WTC11 (cell line): ENCODE results near the gene ID2. TPM values are rescaled to one million over a fixed set of nuclear protein-coding genes. Genes with fewer than 3 reads are reported as not detected.

Source experiments
- ATAC-seq: fragments of 200-7000 bp; cut with Tn5 transposase; 2 replicates; pipeline ENCODE4 v1.10.0; 2021; ENCODE audit warnings: mild to moderate bottlenecking, moderate library complexity
- CTCF ChIA-PET: fragments of 300-600 bp; sonication (Branson Sonifier 250); formaldehyde crosslinking; loops from one replicate; lab custom pipeline; 2021; ENCODE audit warnings: antibody characterized with exemption; lab: Charles Lee
- POLR2A ChIA-PET: fragments of 350-600 bp; sonication (Branson Sonifier 250); formaldehyde crosslinking; loops from one replicate; lab custom pipeline; 2021; ENCODE audit warnings: antibody characterized with exemption; lab: Charles Lee
- DNase-seq: peaks from one replicate; pipeline ENCODE4 v3.0.0; 2021; ENCODE audit warnings: low spot score
- H3K27ac Mint-ChIP-seq: 2 replicates; pipeline ENCODE4 v1.8.0; 2021; ENCODE audit warnings: mixed read lengths
- H3K27me3 Mint-ChIP-seq: 2 replicates; pipeline ENCODE4 v1.8.0; 2021; ENCODE audit warnings: low read depth, mild to moderate bottlenecking, moderate library complexity, mixed read lengths
- H3K36me3 Mint-ChIP-seq: 2 replicates; pipeline ENCODE4 v1.8.0; 2021; ENCODE audit warnings: mixed read lengths
- H3K4me1 Mint-ChIP-seq: 2 replicates; pipeline ENCODE4 v1.8.0; 2022; ENCODE audit warnings: mixed read lengths
- H3K4me3 Mint-ChIP-seq: 2 replicates; pipeline ENCODE4 v1.8.0; 2021; ENCODE audit warnings: mild to moderate bottlenecking, moderate library complexity, mixed read lengths
- H3K9me3 Mint-ChIP-seq: 2 replicates; pipeline ENCODE4 v1.8.0; 2021; ENCODE audit warnings: mixed read lengths
- ATF1 ChIP-seq: sonication (generic); formaldehyde crosslinking; IDR thresholded peaks from 2 replicates; pipeline ENCODE4 v1.8.1; 2023; ENCODE audit warnings: mild to moderate bottlenecking, moderate library complexity, missing genetic modification reagents
- ATF6 ChIP-seq: sonication (generic); formaldehyde crosslinking; IDR thresholded peaks from 2 replicates; pipeline ENCODE4 v1.8.1; 2023; ENCODE audit warnings: mild to moderate bottlenecking, missing genetic modification reagents
- E2F4 ChIP-seq: sonication (generic); formaldehyde crosslinking; IDR thresholded peaks from 2 replicates; pipeline ENCODE4 v1.8.1; 2022; ENCODE audit warnings: low read depth, mild to moderate bottlenecking, moderate library complexity, missing genetic modification reagents, borderline replicate concordance
- GTF2I ChIP-seq: fragments of 250-450 bp; sonication (Bioruptor Pico); conservative IDR thresholded peaks from 2 replicates; pipeline ENCODE4 v1.4.0; 2021; ENCODE audit warnings: mild to moderate bottlenecking
- IRF1 ChIP-seq: sonication (generic); formaldehyde crosslinking; IDR thresholded peaks from 2 replicates; pipeline ENCODE4 v1.8.0; 2023; ENCODE audit warnings: missing genetic modification reagents
- KAT7 ChIP-seq: sonication (generic); formaldehyde crosslinking; IDR thresholded peaks from 2 replicates; pipeline ENCODE4 v1.8.1; 2023; ENCODE audit warnings: missing genetic modification reagents, mild to moderate bottlenecking, borderline replicate concordance
- MXD4 ChIP-seq: fragments of 250-450 bp; sonication (Bioruptor Pico); IDR thresholded peaks from 2 replicates; pipeline ENCODE4 v1.8.0; 2021; ENCODE audit warnings: mild to moderate bottlenecking, moderate library complexity, borderline replicate concordance
- NFATC4 ChIP-seq: fragments of 250-450 bp; sonication (Bioruptor Pico); IDR thresholded peaks from 2 replicates; pipeline ENCODE4 v1.9.0; 2021; ENCODE audit warnings: mild to moderate bottlenecking
- NFE2L1 ChIP-seq: sonication (generic); formaldehyde crosslinking; IDR thresholded peaks from 2 replicates; pipeline ENCODE4 v1.8.1; 2023; ENCODE audit warnings: missing genetic modification reagents
- SOX15 ChIP-seq: fragments of 250-450 bp; sonication (Bioruptor Pico); IDR thresholded peaks from 2 replicates; pipeline ENCODE4 v1.9.0; 2021; ENCODE audit warnings: mild to moderate bottlenecking
- ZNF219 ChIP-seq: sonication (generic); formaldehyde crosslinking; IDR thresholded peaks from 2 replicates; pipeline ENCODE4 v1.8.0; 2023; ENCODE audit warnings: missing genetic modification reagents, mild to moderate bottlenecking, borderline replicate concordance
- ZNF232 ChIP-seq: sonication (generic); formaldehyde crosslinking; IDR thresholded peaks from 2 replicates; pipeline ENCODE4 v1.8.0; 2022; ENCODE audit warnings: mild to moderate bottlenecking, missing genetic modification reagents
- ZNF396 ChIP-seq: fragments of 250-450 bp; sonication (Bioruptor Pico); IDR thresholded peaks from 2 replicates; pipeline ENCODE4 v1.8.0; 2021; ENCODE audit warnings: mild to moderate bottlenecking, moderate library complexity, borderline replicate concordance
- ZNF423 ChIP-seq: fragments of 250-450 bp; sonication (Bioruptor Pico); IDR thresholded peaks from 2 replicates; pipeline ENCODE4 v2.1.2; 2022; ENCODE audit warnings: mild to moderate bottlenecking, moderate library complexity
- ZNF425 ChIP-seq: fragments of 250-450 bp; sonication (Bioruptor Pico); conservative IDR thresholded peaks from 2 replicates; pipeline ENCODE4 v1.9.0; 2021; ENCODE audit warnings: mild to moderate bottlenecking
- total RNA-seq: library from RNA; stranded (reverse); gene quantifications from 3 replicates; pipeline ENCODE4 v1.2.3, GENCODE V29; 2021
- TF ChIP-seq, protein P1 (sequence below): fragments of 250-450 bp; sonication (Bioruptor Pico); IDR thresholded peaks from 2 replicates; pipeline ENCODE4 v1.9.0; 2021; ENCODE audit warnings: moderate library complexity, mild to moderate bottlenecking, inconsistent platforms, borderline replicate concordance
- TF ChIP-seq, protein P2 (sequence below): sonication (generic); formaldehyde crosslinking; IDR thresholded peaks from 2 replicates; pipeline ENCODE4 v1.8.0; 2022; ENCODE audit warnings: mild to moderate bottlenecking, missing genetic modification reagents
- TF ChIP-seq, protein P3 (sequence below): sonication (generic); formaldehyde crosslinking; IDR thresholded peaks from 2 replicates; pipeline ENCODE4 v1.8.0; 2022; ENCODE audit warnings: mild to moderate bottlenecking, missing genetic modification reagents
- TF ChIP-seq, protein P4 (sequence below): fragments of 250-450 bp; sonication (Bioruptor Pico); IDR thresholded peaks from 2 replicates; pipeline ENCODE4 v1.9.0; 2021; ENCODE audit warnings: mild to moderate bottlenecking

The ID2 gene
- total RNA-seq, 1 experiment from 2014 or later = 38.6 TPM

DNA sequence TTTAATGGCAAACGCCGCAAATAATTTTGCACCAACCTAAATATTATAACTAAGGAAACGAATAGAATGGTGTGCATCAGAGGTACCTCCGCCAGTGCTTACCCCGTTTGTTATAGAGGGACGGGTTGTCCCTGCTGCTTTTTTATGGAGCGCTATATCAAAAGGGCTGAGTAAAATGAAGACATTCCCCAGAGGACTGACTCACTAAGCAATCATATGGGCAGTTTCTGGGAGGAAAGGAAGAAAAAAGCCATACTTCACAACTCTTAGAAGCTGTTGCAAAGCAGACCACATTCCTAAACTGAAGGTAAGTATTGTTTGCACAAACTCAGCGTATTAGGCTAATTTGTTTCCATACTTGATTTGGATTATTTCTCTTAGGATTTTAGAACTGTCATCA is 12.9 kb downstream of the ID2 start:
- no peak for ATAC-seq
- TF ChIP-seq ZNF396 (CRISPR knock-in tag) = no peak
- no peak for TF ChIP-seq ZNF219 (CRISPR knock-in tag)
- TF ChIP-seq MXD4 (CRISPR knock-in tag) = no peak
- TF ChIP-seq ZNF423 (CRISPR knock-in tag) = no peak
- no peak for TF ChIP-seq KAT7
- no peak for TF ChIP-seq E2F4 (CRISPR knock-in tag)
- TF ChIP-seq ZNF425 = no peak
- no peak for TF ChIP-seq GTF2I (CRISPR knock-in tag)
- TF ChIP-seq, protein P1, sequence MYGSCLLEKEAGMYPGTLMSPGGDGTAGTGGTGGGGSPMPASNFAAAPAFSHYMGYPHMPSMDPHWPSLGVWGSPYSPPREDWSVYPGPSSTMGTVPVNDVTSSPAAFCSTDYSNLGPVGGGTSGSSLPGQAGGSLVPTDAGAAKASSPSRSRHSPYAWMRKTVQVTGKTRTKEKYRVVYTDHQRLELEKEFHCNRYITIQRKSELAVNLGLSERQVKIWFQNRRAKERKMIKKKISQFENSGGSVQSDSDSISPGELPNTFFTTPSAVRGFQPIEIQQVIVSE = no peak
- no peak for TF ChIP-seq ATF6 (CRISPR knock-in tag)
- TF ChIP-seq, protein P2, sequence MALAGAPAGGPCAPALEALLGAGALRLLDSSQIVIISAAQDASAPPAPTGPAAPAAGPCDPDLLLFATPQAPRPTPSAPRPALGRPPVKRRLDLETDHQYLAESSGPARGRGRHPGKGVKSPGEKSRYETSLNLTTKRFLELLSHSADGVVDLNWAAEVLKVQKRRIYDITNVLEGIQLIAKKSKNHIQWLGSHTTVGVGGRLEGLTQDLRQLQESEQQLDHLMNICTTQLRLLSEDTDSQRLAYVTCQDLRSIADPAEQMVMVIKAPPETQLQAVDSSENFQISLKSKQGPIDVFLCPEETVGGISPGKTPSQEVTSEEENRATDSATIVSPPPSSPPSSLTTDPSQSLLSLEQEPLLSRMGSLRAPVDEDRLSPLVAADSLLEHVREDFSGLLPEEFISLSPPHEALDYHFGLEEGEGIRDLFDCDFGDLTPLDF (CRISPR knock-in tag) = no peak
- no peak for TF ChIP-seq ZNF232 (CRISPR knock-in tag)
- TF ChIP-seq SOX15 (CRISPR knock-in tag) = no peak
- TF ChIP-seq, protein P3, sequence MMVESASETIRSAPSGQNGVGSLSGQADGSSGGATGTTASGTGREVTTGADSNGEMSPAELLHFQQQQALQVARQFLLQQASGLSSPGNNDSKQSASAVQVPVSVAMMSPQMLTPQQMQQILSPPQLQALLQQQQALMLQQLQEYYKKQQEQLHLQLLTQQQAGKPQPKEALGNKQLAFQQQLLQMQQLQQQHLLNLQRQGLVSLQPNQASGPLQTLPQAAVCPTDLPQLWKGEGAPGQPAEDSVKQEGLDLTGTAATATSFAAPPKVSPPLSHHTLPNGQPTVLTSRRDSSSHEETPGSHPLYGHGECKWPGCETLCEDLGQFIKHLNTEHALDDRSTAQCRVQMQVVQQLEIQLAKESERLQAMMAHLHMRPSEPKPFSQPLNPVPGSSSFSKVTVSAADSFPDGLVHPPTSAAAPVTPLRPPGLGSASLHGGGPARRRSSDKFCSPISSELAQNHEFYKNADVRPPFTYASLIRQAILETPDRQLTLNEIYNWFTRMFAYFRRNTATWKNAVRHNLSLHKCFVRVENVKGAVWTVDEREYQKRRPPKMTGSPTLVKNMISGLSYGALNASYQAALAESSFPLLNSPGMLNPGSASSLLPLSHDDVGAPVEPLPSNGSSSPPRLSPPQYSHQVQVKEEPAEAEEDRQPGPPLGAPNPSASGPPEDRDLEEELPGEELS (CRISPR knock-in tag) = no peak
- TF ChIP-seq, protein P4, sequence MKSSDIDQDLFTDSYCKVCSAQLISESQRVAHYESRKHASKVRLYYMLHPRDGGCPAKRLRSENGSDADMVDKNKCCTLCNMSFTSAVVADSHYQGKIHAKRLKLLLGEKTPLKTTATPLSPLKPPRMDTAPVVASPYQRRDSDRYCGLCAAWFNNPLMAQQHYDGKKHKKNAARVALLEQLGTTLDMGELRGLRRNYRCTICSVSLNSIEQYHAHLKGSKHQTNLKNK (CRISPR knock-in tag) = no peak
- no peak for TF ChIP-seq NFE2L1 (CRISPR knock-in tag)
- TF ChIP-seq IRF1 (CRISPR knock-in tag) = no peak
- TF ChIP-seq ATF1 (CRISPR knock-in tag) = no peak
- no peak for TF ChIP-seq NFATC4 (CRISPR knock-in tag)
- DNase-seq = no peak
- H3K4me3 Mint-ChIP-seq = no peak overlapping the region
- H3K4me1 Mint-ChIP-seq = peaks cover 9% of the 10 kb centered on the region
- no peak overlapping the region for H3K27ac Mint-ChIP-seq
- peaks cover 13% of the 10 kb centered on the region for H3K9me3 Mint-ChIP-seq
- ChIA-PET CTCF (interaction anchor here (2.1 to 2.4 kb wide), 2 partner anchors 8 to 12 kb away, joined by 13 to 15 read pairs; no protein-coding TSS in a partner anchor), POLR2A (interaction anchor here (0.7 kb wide), 1 partner anchor 164 kb away, joined by 3 read pairs; no protein-coding TSS in a partner anchor)
- H3K27me3 Mint-ChIP-seq = no peaks in the 10 kb centered on the region
- H3K36me3 Mint-ChIP-seq = peaks cover 6% of the 10 kb centered on the region; the same call in 1 of the 2 replicates
